Activated T-cell treated with anti-CD3 and anti-CD28 coated beads for 24 hours (primary cell): Measurements from ENCODE around the gene TNRC6C.
A peak's percentile ranks its signal among the peaks of the same experiment; 100 is the strongest.

Experiments used
- DNase-seq: peaks from one replicate; pipeline ENCODE4 v3.0.0-alpha.2; 2020; ENCODE audit warnings: low read depth

TNRC6C gene

GRCh38 chr17:78125976-78126894 lies 167.7 kb downstream of the TNRC6C start:
- no peak for DNase-seq

- DNase-seq, result no peak
These were observed 168.4 kb downstream of the TNRC6C start for GRCh38 chr17:78126895-78127238.

- DNase-seq, result no peak
These were observed 168.9 kb downstream of the TNRC6C start for GRCh38 chr17:78127239-78127887.

GRCh38 chr17:78127888-78128550 lies 169.5 kb downstream of the TNRC6C start:
- no peak for DNase-seq

GRCh38 chr17:78128551-78129350 lies 170.2 kb downstream of the TNRC6C start, which contains the start of gene TMC6:
TSS of gene TMC6 (minus strand) at chr17:78128755. CDS start at chr17:78126832, 1,923 bp downstream.
- no peak for DNase-seq

GRCh38 chr17:78129351-78130089 lies 171.0 kb downstream of the TNRC6C start:
- DNase-seq, result no peak

- DNase-seq, result no peak
These were observed 171.6 kb downstream of the TNRC6C start for GRCh38 chr17:78130090-78130436.

GRCh38 chr17:78130437-78131101 lies 172.1 kb downstream of the TNRC6C start, which contains the start of gene TMC8:
TSS of gene TMC8 (plus strand) at chr17:78130771. CDS start at chr17:78131589, 818 bp downstream.
- DNase-seq, result peak; percentile 61

- no peak for DNase-seq
These were observed 172.9 kb downstream of the TNRC6C start for GRCh38 chr17:78131172-78132083.

- peak; percentile 46 for DNase-seq
These were observed 173.7 kb downstream of the TNRC6C start for GRCh38 chr17:78132084-78132676.

- DNase-seq, result no peak
These were observed 174.3 kb downstream of the TNRC6C start for GRCh38 chr17:78132767-78133178.

GRCh38 chr17:78133179-78133951 lies 174.9 kb downstream of the TNRC6C start:
- no peak for DNase-seq

- DNase-seq, result peak; percentile 63
These were observed 175.7 kb downstream of the TNRC6C start for GRCh38 chr17:78133971-78134898.

GRCh38 chr17:78134899-78135385 lies 176.4 kb downstream of the TNRC6C start:
- no peak for DNase-seq

GRCh38 chr17:78135858-78136500 lies 177.5 kb downstream of the TNRC6C start:
- DNase-seq, result no peak

GRCh38 chr17:78137392-78138203 lies 179.1 kb downstream of the TNRC6C start:
- no peak for DNase-seq
